Osteocyte (in vitro differentiated cells): ENCODE data around the gene ILRUN. TPM values are rescaled to one million over a fixed set of nuclear protein-coding genes. Genes with fewer than 3 reads are reported as not detected.
A peak's percentile ranks its signal among the peaks of the same experiment; 100 is the strongest.

ENCODE experiments used
- DNase-seq: peaks from one replicate; pipeline ENCODE4 v3.0.0; 2021; ENCODE audit warnings: mixed read lengths; ENCODE audit not compliant: unreplicated experiment; ENCODE audit errors: extremely low spot score
- H3K27ac Mint-ChIP-seq: one replicate; pipeline ENCODE4 v1.8.0; 2021; ENCODE audit warnings: mild to moderate bottlenecking, mixed read lengths; ENCODE audit not compliant: unreplicated experiment
- H3K27me3 Mint-ChIP-seq: one replicate; pipeline ENCODE4 v1.8.0; 2021; ENCODE audit warnings: mixed read lengths; ENCODE audit not compliant: unreplicated experiment
- H3K36me3 Mint-ChIP-seq: one replicate; pipeline ENCODE4 v1.8.0; 2021; ENCODE audit warnings: mixed read lengths; ENCODE audit not compliant: unreplicated experiment
- H3K4me1 Mint-ChIP-seq: one replicate; pipeline ENCODE4 v1.8.0; 2021; ENCODE audit warnings: mixed read lengths; ENCODE audit not compliant: unreplicated experiment
- H3K4me3 Mint-ChIP-seq: one replicate; pipeline ENCODE4 v1.8.0; 2021; ENCODE audit warnings: mild to moderate bottlenecking, moderate library complexity, mixed read lengths; ENCODE audit not compliant: unreplicated experiment
- H3K9me3 Mint-ChIP-seq: one replicate; pipeline ENCODE4 v1.8.0; 2021; ENCODE audit warnings: mixed read lengths; ENCODE audit not compliant: unreplicated experiment
- CTCF ChIP-seq: fragments of 200-600 bp; sonication (generic); IDR thresholded peaks from 2 replicates; pipeline ENCODE4 v1.5.0; 2021; ENCODE audit warnings: antibody characterized with exemption, mild to moderate bottlenecking, moderate library complexity
- total RNA-seq: library from RNA; stranded (reverse); gene quantifications from 2 replicates; pipeline ENCODE4 v1.2.1, GENCODE V29; 2021

The ILRUN gene
- total RNA-seq, 1 donor from 2014 or later = 50.2 TPM

DNA sequence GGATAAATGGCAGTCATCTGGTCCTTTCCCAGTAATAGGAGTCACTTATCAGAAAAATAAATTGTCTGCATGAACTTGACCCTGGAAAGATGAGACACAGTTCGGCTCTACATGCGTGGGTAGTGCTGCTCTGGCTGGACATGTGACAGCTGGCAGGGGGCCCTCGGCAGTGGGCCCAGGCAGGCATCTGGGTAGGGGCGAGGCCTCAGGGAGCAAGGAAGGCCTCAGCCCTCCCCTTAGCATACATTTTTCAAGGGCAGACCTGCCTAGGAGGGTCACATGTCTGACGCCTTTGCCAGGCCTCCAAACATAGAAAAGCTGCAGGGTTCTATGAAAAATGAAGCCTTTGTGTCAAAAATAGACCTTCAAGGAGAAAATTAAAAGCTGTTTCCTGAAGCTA lies 12.8 kb upstream of the ILRUN start:
- peaks cover 8% of the 10 kb centered on the region for H3K4me1 Mint-ChIP-seq
- DNase-seq = peak; percentile 85
- no peaks in the 10 kb centered on the region for H3K36me3 Mint-ChIP-seq
- H3K27ac Mint-ChIP-seq = no peak overlapping the region
- no peak for TF ChIP-seq CTCF
- H3K27me3 Mint-ChIP-seq = no peaks in the 10 kb centered on the region
- H3K4me3 Mint-ChIP-seq = no peak overlapping the region
- H3K9me3 Mint-ChIP-seq = no peaks in the 10 kb centered on the region

DNA sequence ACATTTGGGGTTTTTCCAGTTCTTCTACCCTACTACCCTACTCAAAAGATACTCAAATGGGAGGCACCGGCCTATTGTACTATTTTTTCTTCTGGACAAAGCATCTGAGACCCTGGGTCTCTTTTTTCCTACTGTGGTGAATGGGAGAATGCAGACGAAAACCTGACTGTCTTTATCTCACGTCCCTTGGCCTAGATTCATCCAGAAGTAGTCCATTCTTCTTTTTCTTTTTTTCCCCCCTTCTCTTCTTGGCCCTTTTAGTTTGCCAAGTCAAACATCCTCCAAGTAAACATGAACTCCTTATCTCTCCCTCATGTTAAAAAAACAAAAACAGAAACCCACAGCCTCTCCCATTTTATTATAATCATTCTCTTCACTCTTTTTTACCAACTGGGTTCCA lies 8.7 kb upstream of the ILRUN start:
- DNase-seq = no peak
- peaks cover 8% of the 10 kb centered on the region for H3K4me1 Mint-ChIP-seq
- H3K4me3 Mint-ChIP-seq = no peak overlapping the region
- H3K27me3 Mint-ChIP-seq = peaks cover 4% of the 10 kb centered on the region
- no peaks in the 10 kb centered on the region for H3K36me3 Mint-ChIP-seq
- H3K27ac Mint-ChIP-seq = no peak overlapping the region
- no peak for TF ChIP-seq CTCF
- H3K9me3 Mint-ChIP-seq = no peaks in the 10 kb centered on the region

DNA sequence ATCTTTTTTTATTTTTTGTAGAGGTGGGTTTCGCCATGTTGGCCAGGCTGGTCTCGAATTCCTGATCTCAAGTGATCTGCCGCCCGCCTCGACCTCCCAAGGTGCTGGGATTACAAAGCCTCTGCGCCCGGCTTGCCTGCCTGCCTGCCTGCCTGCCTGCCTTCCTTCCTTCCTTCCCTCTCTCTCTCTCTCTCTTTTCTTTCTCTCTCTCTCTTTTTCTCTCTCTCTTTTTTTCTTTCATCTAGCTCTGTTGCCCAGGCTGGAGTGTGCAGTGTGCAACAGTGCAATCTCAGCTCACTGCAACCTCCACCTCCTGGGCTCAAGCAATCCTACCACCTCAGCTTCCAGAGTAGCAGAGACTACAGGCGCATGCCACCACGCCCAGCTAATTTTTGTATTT lies 4.6 kb upstream of the ILRUN start:
- no peak overlapping the region for H3K4me3 Mint-ChIP-seq
- peaks cover 4% of the 10 kb centered on the region for H3K27me3 Mint-ChIP-seq
- no peak overlapping the region for H3K27ac Mint-ChIP-seq
- H3K4me1 Mint-ChIP-seq = peaks cover 8% of the 10 kb centered on the region
- H3K9me3 Mint-ChIP-seq = no peaks in the 10 kb centered on the region
- no peaks in the 10 kb centered on the region for H3K36me3 Mint-ChIP-seq
- TF ChIP-seq CTCF = no peak
- DNase-seq = no peak

DNA sequence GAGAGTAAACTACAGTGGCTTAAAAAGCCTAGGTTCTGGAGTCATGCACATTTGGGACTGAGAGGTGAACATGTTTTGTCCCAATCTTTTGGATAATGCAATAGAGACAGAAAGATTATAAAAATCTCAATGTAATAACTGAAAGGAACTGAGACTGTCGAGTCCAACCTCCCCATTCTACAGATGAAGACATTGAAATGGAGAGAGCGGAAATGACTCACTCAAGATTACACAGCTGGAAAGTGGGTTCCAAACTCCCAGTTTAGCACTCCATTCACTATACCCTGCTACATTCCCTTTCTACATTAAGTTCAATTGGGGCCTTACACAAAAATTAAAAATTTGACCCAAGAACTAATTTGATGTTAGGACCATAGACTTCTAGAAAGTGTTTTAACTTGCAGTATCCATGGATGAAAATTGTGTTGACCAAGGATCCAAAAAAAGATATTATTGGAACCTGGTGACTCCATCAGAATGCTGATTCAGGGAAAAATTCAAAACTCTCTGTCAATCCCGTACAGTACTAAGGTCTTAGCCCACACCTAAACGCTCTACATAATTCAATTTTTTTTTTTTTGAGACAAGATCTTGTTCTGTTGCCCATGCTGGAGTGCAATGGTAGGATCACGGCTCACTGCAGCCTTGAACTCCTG lies 1.5 kb upstream of the ILRUN start:
- no peaks in the 10 kb centered on the region for H3K27me3 Mint-ChIP-seq
- H3K9me3 Mint-ChIP-seq = no peaks in the 10 kb centered on the region
- TF ChIP-seq CTCF = no peak
- peaks cover 30% of the 10 kb centered on the region for H3K4me1 Mint-ChIP-seq
- no peaks in the 10 kb centered on the region for H3K36me3 Mint-ChIP-seq
- DNase-seq = no peak
- no peak overlapping the region for H3K4me3 Mint-ChIP-seq
- H3K27ac Mint-ChIP-seq = no peak overlapping the region

- no peaks in the 10 kb centered on the region for H3K27me3 Mint-ChIP-seq
- H3K4me1 Mint-ChIP-seq = peaks cover 30% of the 10 kb centered on the region
- H3K27ac Mint-ChIP-seq = peak overlapping the region; percentile 98
- TF ChIP-seq CTCF = no peak
- peak overlapping the region; percentile 97 for H3K4me3 Mint-ChIP-seq
- H3K9me3 Mint-ChIP-seq = no peaks in the 10 kb centered on the region
- no peaks in the 10 kb centered on the region for H3K36me3 Mint-ChIP-seq
- no peak for DNase-seq
Observed at GRCh38 chr6:34697544-34697836, 923 bp upstream of the ILRUN start.
